Activated CD4-positive, alpha-beta memory T cell treated with anti-CD3 and anti-CD28 coated beads, Interleukin-2, amount 10 ng/mL, durations not matched to agents 7 days and 5 days (primary cell): ENCODE measurements around the gene DLK2. TPM values are rescaled to one million over a fixed set of nuclear protein-coding genes. Genes with fewer than 3 reads are reported as not detected.

Experiments used
- CTCF ChIA-PET: fragments of 350-600 bp; sonication (Branson Sonifier 250); formaldehyde crosslinking; loops from one replicate; lab custom pipeline; 2021; ENCODE audit warnings: antibody characterized with exemption, inconsistent platforms; lab: Charles Lee
- POLR2A ChIA-PET: fragments of 350-600 bp; sonication (Branson Sonifier 250); formaldehyde crosslinking; loops from one replicate; lab custom pipeline; 2021; ENCODE audit warnings: antibody characterized with exemption; lab: Charles Lee
- DNase-seq: peaks from one replicate; pipeline ENCODE4 v3.0.0-alpha.2; 2020
- H3K27ac Mint-ChIP-seq: one replicate; pipeline ENCODE4 v1.8.0; 2021; ENCODE audit warnings: mild to moderate bottlenecking, mixed read lengths
- H3K27me3 Mint-ChIP-seq: one replicate; pipeline ENCODE4 v1.8.0; 2021; ENCODE audit warnings: mixed read lengths
- H3K36me3 Mint-ChIP-seq: one replicate; pipeline ENCODE4 v1.8.0; 2021; ENCODE audit warnings: low read depth, mixed read lengths
- H3K4me1 Mint-ChIP-seq: one replicate; pipeline ENCODE4 v1.8.0; 2021; ENCODE audit warnings: mixed read lengths
- H3K4me3 Mint-ChIP-seq: one replicate; pipeline ENCODE4 v1.8.0; 2021; ENCODE audit warnings: mild to moderate bottlenecking, mixed read lengths
- H3K9me3 Mint-ChIP-seq: one replicate; pipeline ENCODE4 v1.8.0; 2021; ENCODE audit warnings: mixed read lengths
- total RNA-seq, 2 experiments: library from RNA; stranded (reverse); gene quantifications; one replicate each; pipeline ENCODE4 v1.2.3, GENCODE V29; 2021

The DLK2 gene
- total RNA-seq, 2 experiments from 2014 or later = 0.18 to 0.50 TPM

DNA sequence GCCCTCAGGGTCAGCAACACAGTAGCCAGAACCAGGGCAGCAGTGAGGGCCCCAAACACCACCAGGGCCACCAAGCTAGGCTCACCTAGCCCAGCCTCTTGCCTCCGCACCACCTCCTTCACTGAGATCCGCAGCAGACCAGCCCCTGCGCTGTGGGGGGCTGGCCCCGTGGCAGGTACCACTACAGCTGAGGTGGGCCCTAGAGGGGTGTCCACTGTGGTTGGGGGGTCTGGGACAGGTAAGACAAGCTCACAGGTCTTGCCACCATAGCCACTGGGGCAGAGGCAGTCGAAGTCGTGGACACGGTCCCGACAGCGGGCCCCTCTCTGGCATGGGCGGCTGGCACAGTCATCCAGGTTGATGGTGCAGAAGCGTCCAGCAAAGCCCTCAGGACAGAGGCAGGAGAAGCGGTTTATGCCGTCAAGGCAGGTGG is 4.6 kb downstream of the DLK2 start:
- ChIA-PET CTCF (interaction anchor here (0.6 kb wide), 1 partner anchor 64 kb away, joined by 3 read pairs; no protein-coding TSS in a partner anchor), POLR2A (interaction anchor here (1.0 kb wide), 1 partner anchor 9 kb away, joined by 3 read pairs; no protein-coding TSS in a partner anchor)
- H3K4me3 Mint-ChIP-seq = no peak overlapping the region
- H3K27ac Mint-ChIP-seq = no peak overlapping the region
- H3K36me3 Mint-ChIP-seq = peaks cover 26% of the 10 kb centered on the region
- H3K9me3 Mint-ChIP-seq = no peaks in the 10 kb centered on the region
- H3K27me3 Mint-ChIP-seq = peaks cover 6% of the 10 kb centered on the region
- no peak for DNase-seq
- H3K4me1 Mint-ChIP-seq = peaks cover 10% of the 10 kb centered on the region

DNA sequence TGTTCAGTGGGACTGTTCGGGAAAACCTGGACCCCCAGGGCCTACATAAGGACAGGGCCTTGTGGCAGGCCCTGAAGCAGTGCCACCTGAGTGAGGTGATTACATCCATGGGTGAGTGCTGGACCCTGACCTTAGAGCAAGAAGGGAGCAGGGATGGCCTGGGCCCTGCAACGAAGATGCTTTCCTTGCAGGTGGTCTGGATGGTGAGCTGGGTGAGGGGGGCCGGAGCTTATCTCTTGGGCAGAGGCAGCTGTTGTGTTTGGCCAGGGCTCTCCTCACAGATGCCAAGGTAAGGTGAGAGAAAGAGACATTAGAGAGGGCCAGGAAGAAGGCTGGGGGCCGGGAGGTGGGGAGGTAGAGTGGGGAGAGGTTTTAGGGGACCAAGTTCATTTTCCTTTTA is 6.4 kb downstream of the DLK2 start:
- Mint-ChIP-seq H3K9me3 (no peaks in the 10 kb centered on the region), H3K4me3 (no peak overlapping the region), H3K27ac (no peak overlapping the region), H3K4me1 (no peaks in the 10 kb centered on the region), H3K27me3 (no peaks in the 10 kb centered on the region), H3K36me3 (peaks cover 26% of the 10 kb centered on the region)
- DNase-seq = no peak
- ChIA-PET CTCF (interaction anchor here (2.3 kb wide), 1 partner anchor 57 kb away, joined by 7 read pairs; no protein-coding TSS in a partner anchor), POLR2A (no interaction called here)

DNA sequence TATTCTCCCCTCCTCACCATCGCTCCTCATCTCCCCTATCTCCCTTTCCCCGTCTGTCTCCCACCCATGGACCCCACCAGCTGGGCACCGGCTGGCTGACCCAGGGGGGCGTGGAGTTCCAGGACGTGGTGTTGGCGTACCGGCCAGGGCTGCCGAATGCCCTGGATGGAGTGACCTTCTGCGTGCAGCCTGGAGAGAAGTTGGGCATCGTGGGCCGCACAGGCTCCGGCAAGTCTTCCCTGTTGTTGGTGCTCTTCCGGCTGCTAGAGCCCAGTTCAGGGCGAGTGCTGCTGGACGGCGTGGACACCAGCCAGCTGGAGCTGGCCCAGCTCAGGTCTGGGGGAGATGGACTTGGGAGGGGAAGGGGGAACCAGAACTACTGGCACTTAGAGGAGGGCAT is 7.7 kb downstream of the DLK2 start:
- no peaks in the 10 kb centered on the region for H3K4me1 Mint-ChIP-seq
- no peak for DNase-seq
- no peak overlapping the region for H3K4me3 Mint-ChIP-seq
- H3K9me3 Mint-ChIP-seq = no peaks in the 10 kb centered on the region
- no peaks in the 10 kb centered on the region for H3K27me3 Mint-ChIP-seq
- no peak overlapping the region for H3K27ac Mint-ChIP-seq
- H3K36me3 Mint-ChIP-seq = peaks cover 26% of the 10 kb centered on the region
- ChIA-PET CTCF (interaction anchor here (2.3 kb wide), 1 partner anchor 59 kb away, joined by 7 read pairs; no protein-coding TSS in a partner anchor), POLR2A (no interaction called here)

DNA sequence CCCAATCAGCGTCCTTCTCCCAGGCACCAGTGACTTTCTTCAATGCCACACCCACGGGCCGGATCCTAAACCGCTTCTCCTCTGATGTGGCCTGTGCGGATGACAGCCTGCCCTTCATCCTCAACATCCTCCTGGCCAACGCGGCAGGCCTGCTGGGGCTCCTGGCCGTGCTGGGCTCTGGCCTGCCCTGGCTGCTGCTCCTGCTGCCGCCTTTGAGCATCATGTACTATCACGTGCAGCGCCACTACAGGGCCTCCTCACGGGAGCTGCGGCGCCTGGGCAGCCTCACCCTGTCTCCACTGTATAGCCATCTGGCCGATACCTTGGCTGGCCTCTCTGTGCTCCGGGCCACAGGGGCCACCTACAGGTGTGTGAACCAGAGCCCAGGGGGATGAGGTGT is 9.8 kb downstream of the DLK2 start:
- no peak overlapping the region for H3K4me3 Mint-ChIP-seq
- H3K9me3 Mint-ChIP-seq = no peaks in the 10 kb centered on the region
- H3K27me3 Mint-ChIP-seq = no peaks in the 10 kb centered on the region
- no peak overlapping the region for H3K27ac Mint-ChIP-seq
- H3K4me1 Mint-ChIP-seq = no peaks in the 10 kb centered on the region
- no peak for DNase-seq
- CTCF ChIA-PET = no interaction called here
- H3K36me3 Mint-ChIP-seq = peaks cover 25% of the 10 kb centered on the region
- POLR2A ChIA-PET = no interaction called here

DNA sequence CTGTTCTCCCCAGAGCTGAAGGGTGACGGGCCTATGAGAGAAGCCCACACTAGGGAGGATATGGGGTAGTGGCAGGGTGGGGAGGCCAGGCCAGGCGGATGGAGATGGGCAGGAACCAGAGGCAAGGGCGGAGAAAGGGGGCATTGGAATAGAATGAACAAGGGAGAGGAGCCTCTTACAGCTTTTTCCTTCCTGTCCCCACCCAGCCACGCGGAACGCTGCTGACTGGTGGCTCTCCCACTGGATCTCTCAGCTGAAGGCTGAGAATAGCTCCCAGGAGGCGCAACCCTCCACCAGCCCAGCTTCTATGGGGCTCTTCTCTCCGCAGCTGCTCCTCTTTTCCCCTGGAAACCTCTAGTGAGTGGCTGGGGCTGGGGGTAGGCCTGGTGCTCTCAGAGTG is 10.8 kb downstream of the DLK2 start:
- no peak overlapping the region for H3K27ac Mint-ChIP-seq
- no peak overlapping the region for H3K4me3 Mint-ChIP-seq
- no peaks in the 10 kb centered on the region for H3K9me3 Mint-ChIP-seq
- H3K4me1 Mint-ChIP-seq = no peaks in the 10 kb centered on the region
- ChIA-PET POLR2A (no interaction called here), CTCF (no interaction called here)
- H3K36me3 Mint-ChIP-seq = peaks cover 21% of the 10 kb centered on the region
- DNase-seq = no peak
- H3K27me3 Mint-ChIP-seq = no peaks in the 10 kb centered on the region

DNA sequence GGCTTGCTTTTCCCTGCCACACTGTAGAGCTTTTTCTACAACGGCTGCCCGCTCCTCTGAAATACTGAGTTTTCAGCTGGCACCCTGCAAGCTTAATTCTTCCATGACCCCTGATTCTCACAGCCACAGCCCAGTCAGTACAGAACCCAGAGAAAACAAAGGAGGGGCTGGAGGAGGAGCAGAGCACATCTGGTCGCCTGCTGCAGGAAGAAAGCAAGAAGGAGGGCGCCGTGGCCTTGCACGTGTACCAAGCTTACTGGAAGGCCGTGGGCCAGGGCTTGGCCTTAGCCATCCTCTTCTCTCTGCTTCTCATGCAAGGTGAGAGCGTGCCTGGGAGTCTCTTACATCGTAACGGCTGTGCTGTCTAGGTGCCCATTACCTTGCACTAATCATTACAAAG is 11.3 kb downstream of the DLK2 start:
- peaks cover 17% of the 10 kb centered on the region for H3K36me3 Mint-ChIP-seq
- H3K27ac Mint-ChIP-seq = no peak overlapping the region
- no peak for DNase-seq
- POLR2A ChIA-PET = interaction anchor here (1.2 kb wide), 1 partner anchor 16 kb away, joined by 5 read pairs; the partner anchor contains the start of gene ABCC10
- no peaks in the 10 kb centered on the region for H3K4me1 Mint-ChIP-seq
- CTCF ChIA-PET = no interaction called here
- H3K27me3 Mint-ChIP-seq = no peaks in the 10 kb centered on the region
- no peak overlapping the region for H3K4me3 Mint-ChIP-seq
- no peaks in the 10 kb centered on the region for H3K9me3 Mint-ChIP-seq

DNA sequence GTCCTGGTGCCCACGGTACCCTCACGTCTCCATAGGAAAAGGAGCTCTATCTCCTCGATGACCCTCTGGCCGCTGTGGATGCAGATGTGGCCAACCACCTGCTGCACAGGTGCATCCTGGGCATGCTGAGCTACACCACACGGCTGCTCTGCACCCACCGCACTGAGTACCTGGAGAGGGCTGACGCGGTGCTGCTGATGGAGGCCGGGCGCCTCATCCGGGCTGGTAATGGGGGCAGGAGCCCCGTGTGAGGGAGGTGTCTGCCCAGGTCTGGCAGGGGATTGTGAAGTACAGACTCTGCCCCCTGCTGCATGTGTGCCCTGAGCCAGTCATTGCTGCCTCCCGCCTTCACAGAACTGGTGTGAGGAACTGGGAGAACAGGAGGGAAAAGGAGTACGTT is 12.4 kb downstream of the DLK2 start:
- ChIA-PET POLR2A (interaction anchor here (1.0 to 1.2 kb wide), 2 partner anchors 15 to 75 kb away, joined by 3 to 5 read pairs; partner anchors contain the start of gene ABCC10), CTCF (no interaction called here)
- no peak overlapping the region for H3K27ac Mint-ChIP-seq

DNA sequence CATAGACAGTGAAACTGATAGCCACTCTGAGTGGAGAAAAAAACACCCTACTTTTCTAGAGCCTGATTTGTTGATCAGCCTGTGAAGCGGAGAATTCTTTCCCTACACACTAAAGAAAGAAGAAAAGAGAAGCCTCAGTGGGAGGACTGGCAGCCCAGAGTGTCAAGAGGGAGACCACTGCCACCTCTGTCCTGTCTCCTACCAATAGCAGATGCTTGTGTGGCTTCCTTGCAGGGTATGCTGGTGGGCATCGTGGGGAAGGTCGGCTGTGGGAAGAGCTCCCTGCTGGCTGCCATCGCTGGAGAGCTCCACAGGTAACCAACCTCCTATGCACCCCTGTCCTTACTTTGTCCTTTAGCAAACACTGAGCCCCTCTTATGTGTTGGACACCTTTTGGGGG is 17.6 kb downstream of the DLK2 start:
- no peak for DNase-seq
- Mint-ChIP-seq H3K27ac (no peak overlapping the region), H3K9me3 (no peaks in the 10 kb centered on the region), H3K27me3 (no peaks in the 10 kb centered on the region), H3K4me3 (no peak overlapping the region), H3K36me3 (peaks cover 5% of the 10 kb centered on the region), H3K4me1 (no peaks in the 10 kb centered on the region)
- ChIA-PET POLR2A (interaction anchor here (1.0 to 1.6 kb wide), 2 partner anchors 9 to 18 kb away, joined by 3 to 5 read pairs; partner anchors contain the start of gene DLK2), CTCF (interaction anchor here (0.6 to 1.7 kb wide), 4 partner anchors 9 to 209 kb away, joined by 3 to 5 read pairs (median 4); partner anchors contain the start of gene DNPH1)

More for the DNA sequence above, 12.4 kb downstream of the DLK2 start:
- no peak for DNase-seq
- Mint-ChIP-seq H3K36me3 (peaks cover 8% of the 10 kb centered on the region), H3K27me3 (no peaks in the 10 kb centered on the region), H3K9me3 (no peaks in the 10 kb centered on the region), H3K4me3 (no peak overlapping the region), H3K4me1 (no peaks in the 10 kb centered on the region)

DNA sequence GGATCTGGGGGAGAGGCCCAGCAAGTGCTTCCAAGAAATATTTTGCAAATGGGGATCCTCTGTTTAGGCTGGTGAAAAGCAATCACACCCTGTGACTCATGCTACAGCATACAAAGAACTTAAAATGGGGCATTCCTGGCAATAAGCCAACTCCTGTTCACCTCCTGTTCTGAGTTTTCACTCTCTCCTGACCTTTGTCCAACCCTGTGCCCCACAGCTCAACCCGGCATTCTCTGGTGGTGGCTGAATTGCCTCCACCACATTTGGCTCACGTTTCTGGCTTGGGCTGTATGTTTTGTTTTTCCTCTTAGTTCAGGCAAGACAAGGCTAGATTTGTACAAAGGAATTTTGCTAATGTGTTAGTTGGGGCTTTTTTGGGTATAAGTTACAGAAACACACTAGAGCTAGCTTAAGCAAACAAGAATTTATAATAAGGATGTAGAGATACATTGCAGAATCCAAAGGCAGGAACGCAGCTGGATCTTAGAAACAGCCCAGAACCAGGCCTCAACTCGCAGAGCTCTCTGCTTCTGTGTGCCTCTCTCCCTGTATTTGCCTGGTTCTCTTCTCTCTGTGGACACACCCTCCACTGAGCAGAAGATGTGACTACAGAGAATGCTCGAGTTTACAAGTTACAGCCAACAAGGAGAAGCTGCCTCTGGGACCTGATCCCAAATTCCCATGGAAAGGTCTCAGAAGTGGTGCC is 18.6 kb downstream of the DLK2 start:
- H3K4me1 Mint-ChIP-seq = no peaks in the 10 kb centered on the region
- H3K36me3 Mint-ChIP-seq = peaks cover 9% of the 10 kb centered on the region
- no peaks in the 10 kb centered on the region for H3K9me3 Mint-ChIP-seq
- no peaks in the 10 kb centered on the region for H3K27me3 Mint-ChIP-seq
- H3K4me3 Mint-ChIP-seq = no peak overlapping the region
- POLR2A ChIA-PET = interaction anchor here (1.2 to 1.6 kb wide), 2 partner anchors 9 to 10 kb away, joined by 3 to 5 read pairs; partner anchors contain the start of gene ABCC10
- DNase-seq = no peak
- CTCF ChIA-PET = interaction anchor here (0.9 to 1.7 kb wide), 2 partner anchors 9 to 208 kb away, joined by 4 to 5 read pairs; partner anchors contain the start of gene DNPH1
- no peak overlapping the region for H3K27ac Mint-ChIP-seq

DNA sequence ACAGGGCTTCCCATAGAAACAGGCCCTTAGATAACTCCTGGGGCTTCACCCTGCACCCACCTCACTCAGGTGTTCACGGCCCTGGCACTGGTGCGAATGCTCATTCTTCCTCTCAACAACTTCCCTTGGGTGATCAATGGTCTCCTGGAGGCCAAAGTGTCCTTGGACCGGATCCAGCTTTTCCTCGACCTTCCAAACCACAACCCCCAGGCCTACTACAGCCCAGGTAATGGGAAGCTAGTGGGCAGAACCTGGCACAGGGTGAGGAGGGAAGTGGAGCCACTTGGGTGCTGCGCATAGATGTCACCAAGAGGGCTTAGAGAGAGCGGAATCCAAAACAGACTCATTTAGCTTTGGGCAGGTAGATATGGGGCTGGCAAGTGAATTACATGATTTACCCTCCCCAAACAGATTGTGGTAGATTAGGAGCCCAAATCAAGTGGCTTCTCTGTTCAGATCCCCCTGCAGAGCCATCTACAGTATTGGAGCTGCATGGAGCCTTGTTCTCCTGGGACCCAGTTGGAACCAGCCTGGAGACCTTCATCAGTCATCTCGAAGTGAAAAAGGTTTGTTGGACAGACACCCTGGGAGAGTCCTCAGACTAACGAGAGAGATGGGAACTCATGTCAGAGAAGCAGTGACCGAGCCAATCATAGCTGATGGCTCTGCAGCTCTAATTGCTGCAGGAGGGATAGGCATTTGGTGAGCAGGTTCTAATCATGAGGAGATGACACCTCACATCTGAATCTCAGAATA is 19.5 kb downstream of the DLK2 start:
- POLR2A ChIA-PET = interaction anchor here (1.2 to 1.6 kb wide), 2 partner anchors 8 to 9 kb away, joined by 3 to 5 read pairs; partner anchors contain the start of gene ABCC10

DNA sequence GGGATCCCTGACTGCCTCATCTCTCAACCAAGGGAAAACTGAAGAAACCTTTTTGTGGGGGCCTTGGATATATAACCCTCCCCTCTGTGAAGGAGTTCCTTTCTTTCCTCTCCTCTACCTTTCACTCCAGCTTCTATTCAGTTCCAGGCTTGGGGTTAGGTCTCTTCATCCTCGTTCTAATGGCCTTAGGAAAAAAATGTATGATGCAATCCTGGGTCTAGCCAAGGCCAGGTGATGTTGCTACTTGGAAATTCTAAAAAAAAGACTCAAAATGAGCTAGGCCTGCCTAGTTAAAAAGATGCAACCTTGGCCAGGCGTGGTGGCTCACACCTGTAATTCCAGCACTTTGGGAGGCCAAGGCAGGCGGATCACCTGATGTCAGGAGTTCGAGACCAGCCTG is 20.4 kb downstream of the DLK2 start:
- Mint-ChIP-seq H3K4me3 (no peak overlapping the region), H3K27me3 (no peaks in the 10 kb centered on the region), H3K27ac (no peak overlapping the region), H3K9me3 (no peaks in the 10 kb centered on the region), H3K36me3 (peaks cover 8% of the 10 kb centered on the region), H3K4me1 (no peaks in the 10 kb centered on the region)
- POLR2A ChIA-PET = no interaction called here
- CTCF ChIA-PET = interaction anchor here (1.3 kb wide), 1 partner anchor 12 kb away, joined by 3 read pairs; no protein-coding TSS in a partner anchor
- no peak for DNase-seq

More for the DNA sequence above, 19.5 kb downstream of the DLK2 start:
- H3K27ac Mint-ChIP-seq = no peak overlapping the region
- H3K9me3 Mint-ChIP-seq = no peaks in the 10 kb centered on the region
- no peak for DNase-seq
- H3K36me3 Mint-ChIP-seq = peaks cover 9% of the 10 kb centered on the region
- CTCF ChIA-PET = interaction anchor here (1.3 kb wide), 1 partner anchor 13 kb away, joined by 3 read pairs; no protein-coding TSS in a partner anchor
- no peak overlapping the region for H3K4me3 Mint-ChIP-seq
- no peaks in the 10 kb centered on the region for H3K27me3 Mint-ChIP-seq
- H3K4me1 Mint-ChIP-seq = no peaks in the 10 kb centered on the region

DNA sequence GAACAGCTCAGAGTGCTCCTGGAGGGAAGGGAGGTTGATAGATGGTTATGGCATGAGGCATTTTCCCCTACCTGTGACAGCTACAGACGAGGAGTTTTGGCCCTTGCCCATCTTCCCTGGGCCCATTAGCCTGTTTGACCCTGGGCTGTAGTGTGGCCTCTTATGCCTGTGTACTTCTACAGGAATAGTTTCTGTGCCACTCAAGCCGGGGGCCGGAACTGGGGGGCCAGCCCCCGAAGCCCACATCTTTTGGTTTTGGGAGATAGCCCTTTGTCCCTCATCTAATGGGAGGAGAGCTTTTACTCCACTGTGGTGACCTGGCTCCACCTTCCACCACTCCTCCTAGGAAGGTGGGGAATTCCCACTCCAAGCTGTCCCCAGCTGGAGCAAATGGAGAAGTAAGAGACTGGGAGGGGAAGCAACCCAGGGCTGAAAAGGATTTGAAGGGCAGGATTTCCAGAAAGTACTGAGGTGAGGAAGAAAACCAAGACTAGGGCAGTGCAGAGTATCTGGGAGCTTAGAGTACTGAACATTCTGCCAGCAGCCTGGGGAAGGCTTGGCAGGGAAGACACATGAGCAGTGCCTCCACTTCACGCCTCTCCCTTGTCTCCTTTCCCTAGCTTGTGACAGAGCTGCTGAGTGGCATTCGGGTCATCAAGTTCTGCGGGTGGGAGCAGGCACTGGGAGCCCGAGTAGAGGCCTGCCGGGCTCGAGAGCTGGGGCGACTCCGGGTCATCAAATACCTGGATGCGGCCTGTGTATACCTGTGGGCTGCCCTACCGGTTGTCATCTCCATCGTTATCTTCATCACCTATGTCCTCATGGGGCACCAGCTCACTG is 21.1 kb downstream of the DLK2 start:
- ChIA-PET POLR2A (no interaction called here), CTCF (interaction anchor here (0.9 to 1.4 kb wide), 2 partner anchors 18 to 205 kb away, joined by 3 to 4 read pairs; partner anchors contain the start of gene DNPH1)
- DNase-seq = no peak
- no peaks in the 10 kb centered on the region for H3K27me3 Mint-ChIP-seq
- peaks cover 8% of the 10 kb centered on the region for H3K36me3 Mint-ChIP-seq
- no peak overlapping the region for H3K4me3 Mint-ChIP-seq
- peaks cover under 1% of the 10 kb centered on the region for H3K4me1 Mint-ChIP-seq
- H3K9me3 Mint-ChIP-seq = no peaks in the 10 kb centered on the region
- H3K27ac Mint-ChIP-seq = no peak overlapping the region
